GM19238 (cell line): Measurements from ENCODE around the gene DHRS7B.

Experiments
- DNase-seq: peaks from one replicate; pipeline ENCODE4 v3.0.0; 2011; ENCODE audit warnings: low spot score; ENCODE audit not compliant: insufficient read length

The DHRS7B gene

DNA sequence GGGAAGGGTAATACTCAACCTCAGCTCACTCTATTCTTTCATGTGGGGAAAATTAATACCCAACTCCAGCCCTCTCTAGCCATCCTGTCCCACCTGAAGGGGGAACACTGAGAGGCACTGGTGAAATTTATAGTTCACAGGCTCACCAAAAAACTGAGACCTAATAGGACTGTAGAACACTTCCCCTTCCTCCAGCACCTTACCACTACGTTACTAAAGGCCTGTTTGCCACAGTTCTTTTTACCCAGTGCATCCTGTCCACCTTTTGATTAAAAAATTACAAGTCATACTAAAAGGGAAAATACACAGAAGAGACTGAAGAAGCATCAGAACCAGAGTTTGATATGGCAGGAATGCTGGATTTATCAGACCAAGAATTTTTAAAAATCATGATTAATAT, 26.0 kb downstream of the DHRS7B start:
- DNase-seq: no peak

GRCh38 chr17:21157586-21158370, 31.0 kb downstream of the DHRS7B start:
- DNase-seq: no peak

- no peak for DNase-seq
Measured at GRCh38 chr17:21160401-21160800, 33.6 kb downstream of the DHRS7B start.

DNA sequence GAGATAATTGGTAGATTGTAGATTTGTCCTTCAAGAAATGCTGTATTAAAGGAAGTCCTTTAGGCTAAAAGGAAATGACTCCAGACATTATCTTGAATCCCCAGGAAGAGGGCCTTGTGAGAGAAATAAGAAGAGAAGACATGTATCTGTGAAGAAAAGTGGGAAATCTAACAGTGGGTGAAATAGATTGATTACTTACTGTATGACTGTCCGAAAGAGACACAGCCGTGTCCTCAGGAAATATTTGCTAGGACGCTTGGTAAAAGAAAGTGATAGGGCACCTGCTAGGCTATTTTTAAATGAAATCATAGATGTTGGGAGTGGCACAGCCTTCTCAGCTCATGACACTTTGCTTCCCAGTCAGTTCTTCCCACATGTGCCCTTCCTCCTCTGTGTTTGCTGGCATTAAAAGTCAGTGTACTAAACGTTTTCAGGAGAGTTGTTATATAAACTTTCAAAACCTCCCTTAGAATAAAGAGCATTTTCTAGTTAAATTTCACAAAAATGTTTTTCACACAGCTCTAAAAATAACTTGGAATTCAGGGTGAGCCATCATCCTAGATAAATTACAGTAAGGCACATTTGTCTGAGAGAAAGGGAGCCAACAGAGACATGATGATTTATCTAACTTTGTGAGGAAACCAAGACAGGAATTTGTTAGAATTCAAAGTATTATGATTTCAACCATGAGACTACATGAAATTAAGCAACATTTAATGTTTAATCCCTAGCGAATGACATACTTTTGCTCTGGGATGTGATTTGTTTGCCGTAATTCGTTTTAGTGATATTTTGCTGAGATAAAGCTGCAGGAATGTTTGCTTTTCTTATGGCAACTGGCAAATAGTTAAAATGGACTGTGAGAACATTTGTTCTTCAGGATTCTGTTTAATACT, 35.0 kb downstream of the DHRS7B start:
- no peak for DNase-seq

GRCh38 chr17:21162394-21162775, 35.6 kb downstream of the DHRS7B start:
- DNase-seq: no peak

DNA sequence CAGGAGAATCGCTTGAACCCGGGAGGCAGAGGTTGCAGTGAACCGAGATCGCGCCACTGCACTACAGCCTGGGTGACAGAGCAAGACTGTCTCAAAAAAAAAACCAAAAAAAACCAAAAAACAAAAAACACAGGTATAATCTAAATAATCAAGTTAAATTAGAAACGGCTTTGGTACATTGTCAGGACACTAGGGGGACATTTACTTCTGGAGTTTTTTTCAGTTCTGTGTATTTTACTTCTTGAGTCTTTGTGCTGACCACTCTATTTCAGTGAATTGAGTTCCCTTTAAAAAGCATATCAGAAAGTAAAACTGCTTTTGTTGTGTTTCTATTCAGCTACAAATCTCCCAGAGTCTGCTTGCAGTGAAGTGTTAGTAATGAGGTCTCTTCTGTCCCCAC, 36.3 kb downstream of the DHRS7B start:
- no peak for DNase-seq

- DNase-seq: no peak
Measured at GRCh38 chr17:21164216-21164615, 37.5 kb downstream of the DHRS7B start.

DNA sequence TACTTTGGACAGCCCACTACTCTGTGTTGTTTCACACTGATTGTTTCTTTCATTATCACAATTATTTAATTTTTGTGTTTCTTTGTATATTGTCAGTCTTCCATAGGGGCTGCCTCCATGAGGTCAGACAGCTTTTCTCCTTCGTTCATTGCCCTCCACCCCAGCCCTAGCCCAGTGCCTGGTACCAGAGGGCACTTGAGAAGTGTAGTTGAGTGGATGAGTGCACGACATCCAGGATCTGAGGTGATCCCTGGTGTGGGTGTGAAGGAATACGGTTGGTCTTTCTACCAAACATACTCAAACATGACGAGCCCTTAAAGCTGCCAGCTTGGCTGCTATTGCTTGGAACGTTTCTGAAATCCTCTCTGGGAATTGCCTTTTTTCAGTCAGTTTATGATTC, 37.9 kb downstream of the DHRS7B start:
- no peak for DNase-seq

DNA sequence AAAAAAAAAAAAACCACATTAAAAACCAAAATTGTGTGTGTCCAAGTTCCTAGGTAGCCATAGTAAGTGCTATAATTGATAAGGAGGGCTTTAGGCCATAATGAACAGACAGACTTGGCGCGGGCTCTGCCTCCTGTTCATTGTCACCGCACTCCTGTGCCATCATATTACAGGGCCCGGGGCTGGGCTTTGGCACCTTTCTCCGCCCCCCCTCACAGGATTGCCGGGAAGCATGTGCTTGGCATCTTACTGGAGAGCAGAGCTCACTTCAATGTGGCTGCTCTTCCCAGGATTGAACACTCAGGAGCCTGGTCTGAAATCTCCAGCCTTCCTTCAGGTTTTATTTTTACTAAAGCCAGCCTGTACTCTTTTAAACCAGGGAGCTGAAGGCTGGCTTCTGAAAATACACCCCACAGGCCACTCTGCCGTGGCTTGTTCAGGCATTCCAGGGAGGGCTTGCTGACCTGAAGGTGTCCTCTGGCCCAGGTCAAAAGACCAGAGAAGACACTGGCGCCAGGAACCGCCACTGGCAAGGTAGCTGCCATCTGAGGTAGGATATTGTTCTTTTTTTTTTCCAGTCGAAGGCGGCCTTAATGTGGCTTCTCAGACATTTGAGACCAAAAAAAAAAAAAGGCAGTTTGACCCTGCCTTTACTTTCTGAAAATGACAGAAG, 39.3 kb downstream of the DHRS7B start:
- DNase-seq: no peak

GRCh38 chr17:21166595-21167210, 39.9 kb downstream of the DHRS7B start:
- DNase-seq: no peak

DNA sequence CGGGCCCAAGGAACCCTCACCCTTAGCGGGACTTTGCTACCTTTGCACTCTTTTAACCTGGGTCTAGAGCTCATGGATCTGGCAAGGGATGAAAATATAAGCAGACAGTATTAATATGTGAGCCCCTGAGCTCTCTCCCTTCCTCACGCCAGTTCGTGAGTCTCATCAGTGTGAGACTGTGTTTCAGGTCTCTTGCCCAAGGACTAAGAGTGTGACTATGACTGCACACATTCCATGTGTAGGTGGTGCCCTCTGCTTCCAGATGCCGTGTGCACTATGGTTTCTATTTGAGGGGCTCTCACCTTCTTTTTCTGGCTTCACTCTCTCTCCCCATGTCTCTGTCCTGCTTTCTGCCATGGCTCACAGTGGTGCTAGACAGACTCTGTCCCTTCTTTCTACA, 40.5 kb downstream of the DHRS7B start:
- no peak for DNase-seq

DNA sequence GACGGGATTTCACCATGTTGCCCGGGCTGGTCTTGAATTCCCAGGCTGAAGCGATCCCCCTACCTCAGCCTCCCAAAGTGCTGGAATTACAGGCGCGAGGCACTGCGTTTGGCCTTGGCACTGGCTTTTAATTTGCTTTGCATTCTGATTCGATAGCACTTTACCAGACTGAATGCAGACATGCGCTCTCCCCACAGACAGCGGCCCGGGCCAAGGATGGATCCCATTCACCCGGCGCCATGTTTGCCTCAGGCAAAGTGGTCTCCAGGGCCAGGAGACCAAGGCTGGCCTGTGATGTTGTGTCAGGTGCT, 41.7 kb downstream of the DHRS7B start:
- DNase-seq: no peak

DNA sequence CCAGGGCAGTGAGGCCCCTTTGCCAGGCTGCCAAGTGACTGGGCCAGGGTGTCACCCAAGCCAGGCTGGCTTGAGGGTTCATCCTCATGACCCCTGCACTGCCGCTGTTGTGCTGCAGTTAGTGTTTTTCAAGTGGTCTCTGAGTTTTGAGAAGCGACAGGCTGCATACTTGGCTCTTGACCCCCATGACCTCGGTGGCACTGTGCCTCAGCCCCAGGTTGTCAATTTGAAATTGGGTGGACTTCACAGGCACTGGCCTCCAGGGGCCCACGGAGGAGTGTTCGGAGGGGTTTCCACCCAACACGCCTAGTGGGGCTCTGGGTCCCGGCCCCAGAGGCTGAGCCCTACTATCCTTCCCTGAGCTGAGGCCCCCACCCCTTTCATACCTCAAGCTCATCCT, 42.7 kb downstream of the DHRS7B start:
- no peak for DNase-seq

GRCh38 chr17:21170809-21171208, 44.0 kb downstream of the DHRS7B start:
- DNase-seq: no peak

DNA sequence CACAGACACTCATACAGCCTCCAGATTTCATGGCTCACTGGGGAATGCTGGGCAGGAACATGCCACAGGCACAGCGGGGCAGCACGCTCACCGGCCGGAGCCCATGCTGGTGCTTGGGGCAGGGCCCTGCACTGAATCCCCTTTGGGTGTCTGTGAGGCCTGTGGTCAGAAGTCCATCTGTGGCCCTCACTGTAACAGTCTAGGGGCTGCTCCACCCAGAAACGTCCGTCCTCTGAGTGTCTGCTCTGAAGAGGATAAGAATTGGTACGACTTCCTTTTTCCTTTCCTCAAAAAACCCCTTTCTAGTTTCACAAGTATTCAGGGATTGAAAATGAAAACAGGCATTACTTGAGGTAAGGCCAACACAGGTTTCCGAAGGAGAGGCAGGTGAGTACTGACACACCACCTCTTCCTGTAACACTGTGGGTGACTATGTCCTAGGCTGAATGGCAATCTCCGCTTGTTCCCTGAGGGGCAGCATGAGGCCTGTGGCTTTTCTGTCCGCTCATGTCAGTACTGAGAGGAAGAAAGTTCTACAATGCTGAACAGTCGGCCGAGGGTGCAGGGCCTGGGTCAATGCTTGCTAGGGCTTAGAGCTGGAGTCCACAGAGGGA, 44.7 kb downstream of the DHRS7B start:
- peak; percentile 55 for DNase-seq

DNA sequence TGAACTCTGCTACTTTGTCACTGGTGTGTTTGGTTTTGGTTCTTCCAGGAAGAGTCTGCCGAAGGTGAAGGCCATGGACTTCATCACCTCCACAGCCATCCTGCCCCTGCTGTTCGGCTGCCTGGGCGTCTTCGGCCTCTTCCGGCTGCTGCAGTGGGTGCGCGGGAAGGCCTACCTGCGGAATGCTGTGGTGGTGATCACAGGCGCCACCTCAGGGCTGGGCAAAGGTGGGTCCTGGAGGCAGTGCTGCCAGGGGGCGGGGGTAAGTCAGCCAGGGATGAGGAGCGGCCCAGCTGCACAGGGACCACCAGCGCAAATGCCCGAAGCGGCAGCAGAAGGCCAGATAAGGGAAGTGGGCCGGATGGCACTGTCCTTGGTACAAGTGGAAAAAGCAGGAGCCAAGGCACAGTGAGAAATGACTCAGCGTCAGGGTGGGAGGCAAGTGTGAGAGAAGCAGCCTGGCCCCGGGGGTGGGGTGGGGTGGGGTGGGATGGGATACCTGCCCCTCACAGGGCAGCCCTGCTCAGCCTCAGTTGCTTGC, 45.3 kb downstream of the DHRS7B start:
- DNase-seq: no peak

GRCh38 chr17:21172846-21173245, 46.1 kb downstream of the DHRS7B start:
- no peak for DNase-seq

DNA sequence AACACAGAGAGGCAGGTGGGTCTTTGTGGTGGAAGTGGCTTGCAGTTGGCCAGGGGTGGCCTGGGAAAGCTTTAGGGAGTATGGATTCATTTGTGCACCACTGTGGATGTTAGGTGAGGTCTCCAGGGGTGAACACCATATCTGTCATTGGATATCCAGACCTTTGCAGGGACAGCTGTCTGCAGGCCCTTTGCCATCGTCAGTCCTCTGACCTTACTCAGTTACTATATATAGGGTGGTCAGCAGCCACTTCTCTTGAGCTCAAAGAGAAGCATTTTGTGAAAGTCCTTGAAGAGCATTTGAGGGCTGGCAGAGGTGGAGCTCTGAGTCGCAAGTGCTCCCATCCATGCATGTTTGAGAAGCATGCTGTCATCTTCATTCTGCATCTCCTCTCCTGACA, 46.8 kb downstream of the DHRS7B start:
- no peak for DNase-seq

DNA sequence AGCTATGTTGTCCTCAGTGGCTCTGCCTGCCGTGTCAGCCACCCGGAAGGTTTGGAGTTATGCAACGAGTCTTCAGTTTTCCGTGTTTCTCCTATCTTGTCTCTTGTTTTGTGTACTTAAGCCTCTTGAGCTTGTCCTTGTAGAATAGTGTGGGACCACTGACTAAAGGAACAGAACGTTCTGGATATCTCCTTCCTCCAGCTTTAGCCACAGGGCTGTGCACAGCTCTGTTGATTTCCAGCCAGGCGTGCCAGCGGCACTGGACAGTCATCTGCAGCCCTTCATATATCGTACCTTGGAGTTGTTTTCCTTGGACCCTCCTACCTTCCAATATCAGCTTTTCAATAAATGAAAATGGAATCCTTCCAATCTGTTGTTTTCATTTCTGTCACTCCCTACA, 47.4 kb downstream of the DHRS7B start:
- DNase-seq: no peak

DNA sequence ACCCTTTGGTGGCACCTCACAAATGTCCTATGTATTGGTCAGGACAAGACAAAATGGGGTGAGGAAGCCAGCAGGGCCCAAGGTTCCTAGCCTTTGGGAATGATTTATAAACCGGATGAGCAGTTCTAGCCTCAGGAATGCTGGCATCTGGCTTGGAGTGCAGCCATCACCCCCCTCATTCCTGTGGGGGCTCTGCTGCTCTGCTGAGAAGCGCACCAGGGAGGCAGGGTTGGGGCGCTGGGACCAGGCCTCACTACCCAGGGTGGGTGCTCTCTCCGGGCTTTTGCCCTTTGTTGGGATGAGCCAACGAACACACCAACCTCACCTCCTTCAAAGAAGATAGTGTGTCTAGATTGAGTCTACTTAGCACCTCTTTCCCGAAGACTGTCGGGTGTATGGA, 47.9 kb downstream of the DHRS7B start:
- no peak for DNase-seq

DNA sequence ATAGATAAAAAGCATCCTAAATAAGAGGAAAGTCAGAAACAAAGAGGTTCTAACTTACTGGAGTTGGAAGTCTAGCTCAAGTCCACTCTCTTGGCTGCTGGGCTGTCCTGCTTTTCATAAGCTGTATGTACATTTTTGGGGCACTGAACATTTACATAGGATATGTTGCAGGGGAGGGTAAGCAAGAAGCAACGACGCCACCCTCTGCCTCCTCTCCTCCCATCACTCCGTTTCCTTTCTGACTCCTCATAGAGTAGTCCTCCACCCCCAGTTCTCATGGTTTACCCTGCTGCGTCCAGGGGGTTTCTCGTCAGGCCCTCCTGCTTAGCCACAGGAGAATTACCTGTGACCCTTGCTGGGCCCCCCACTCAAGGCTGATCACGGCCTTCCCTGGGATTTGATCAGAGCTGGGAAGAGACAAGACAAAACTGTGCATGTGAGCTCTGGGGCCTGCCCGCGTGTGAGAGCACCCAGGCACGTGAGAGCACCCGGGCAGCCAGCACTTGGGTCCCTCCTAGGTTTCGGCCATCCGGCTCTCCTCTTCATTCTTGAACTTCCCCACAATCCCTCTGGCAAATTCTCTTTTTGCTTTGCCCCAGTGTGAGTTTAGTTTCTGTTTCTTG, 50.1 kb downstream of the DHRS7B start:
- DNase-seq: no peak
